Hematopoietic multipotent progenitor cell treated with erythropoietin and hydrocortisone succinate and interleukin-3 and kit ligand, for 17 days (in vitro differentiated cells): ENCODE results near the gene LYSET.
A peak's percentile ranks its signal among the peaks of the same experiment; 100 is the strongest.
"Not testable (repeated sequence)": the region's sequence is repeated elsewhere in the genome, so short reads cannot be mapped to it uniquely, and the experiment has no call there.

Source experiments
- DNase-seq: peaks from one replicate; pipeline ENCODE4 v3.0.0-alpha.2; 2015; ENCODE audit warnings: low spot score

LYSET gene, protein sequence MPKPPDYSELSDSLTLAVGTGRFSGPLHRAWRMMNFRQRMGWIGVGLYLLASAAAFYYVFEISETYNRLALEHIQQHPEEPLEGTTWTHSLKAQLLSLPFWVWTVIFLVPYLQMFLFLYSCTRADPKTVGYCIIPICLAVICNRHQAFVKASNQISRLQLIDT

DNA sequence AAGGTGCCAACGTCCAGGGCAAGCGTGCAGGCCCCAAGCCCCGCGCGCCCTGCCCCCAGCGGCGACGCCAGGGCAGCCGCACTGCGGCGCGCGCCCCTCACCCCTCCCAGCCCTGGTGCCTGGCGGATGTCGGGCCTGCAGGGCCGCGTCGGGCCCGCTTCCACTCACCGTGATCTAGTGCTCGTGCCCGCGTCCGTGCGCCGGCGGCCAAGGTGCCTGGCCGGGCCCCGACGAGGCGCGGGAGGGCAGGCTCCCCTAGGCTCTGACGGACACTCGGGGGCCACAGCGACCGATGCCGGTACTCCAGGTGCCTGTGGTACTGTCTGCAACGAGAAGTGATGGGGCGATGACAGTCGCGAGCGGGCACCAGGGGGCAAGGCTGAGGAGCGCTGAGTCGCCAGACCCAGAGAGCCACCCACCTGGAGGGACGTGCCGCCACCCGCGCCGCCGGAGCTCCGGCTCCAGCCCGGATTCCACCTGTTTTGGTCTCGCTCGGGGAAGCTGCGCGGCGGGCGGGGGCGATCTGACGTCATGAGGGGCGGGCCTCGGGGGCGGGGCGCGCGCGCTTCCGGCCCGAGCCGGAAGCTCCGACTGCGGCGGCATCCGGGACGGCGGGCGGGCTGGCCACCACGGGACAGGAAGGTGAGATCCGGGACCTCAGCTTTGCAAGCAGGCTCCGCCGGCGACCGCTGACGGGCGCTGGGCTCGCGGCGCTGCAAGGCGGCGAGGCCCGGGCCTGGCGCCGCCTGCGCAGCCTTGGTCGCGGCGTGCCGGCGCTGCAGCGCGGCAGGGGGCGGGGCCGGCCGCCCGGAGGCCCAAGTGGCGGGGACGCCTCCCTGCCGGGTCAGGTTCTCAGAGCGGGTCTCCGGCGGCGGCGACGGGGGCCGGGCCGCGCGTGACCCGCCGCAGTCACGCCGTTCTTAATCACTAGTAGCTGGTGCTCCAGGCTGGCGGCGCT, at the start of gene LYSET, which contains the start of gene MOAP1:
Gene LYSET, plus strand, starts transcription at position 927 of the 958 bp plus-strand sequence. CDS start 89 bp downstream, outside the sequence.
Gene MOAP1, minus strand, starts transcription at position 507 of the 958 bp plus-strand sequence. CDS start 655 bp downstream, outside the sequence.
- peak; percentile 87 for DNase-seq

DNA sequence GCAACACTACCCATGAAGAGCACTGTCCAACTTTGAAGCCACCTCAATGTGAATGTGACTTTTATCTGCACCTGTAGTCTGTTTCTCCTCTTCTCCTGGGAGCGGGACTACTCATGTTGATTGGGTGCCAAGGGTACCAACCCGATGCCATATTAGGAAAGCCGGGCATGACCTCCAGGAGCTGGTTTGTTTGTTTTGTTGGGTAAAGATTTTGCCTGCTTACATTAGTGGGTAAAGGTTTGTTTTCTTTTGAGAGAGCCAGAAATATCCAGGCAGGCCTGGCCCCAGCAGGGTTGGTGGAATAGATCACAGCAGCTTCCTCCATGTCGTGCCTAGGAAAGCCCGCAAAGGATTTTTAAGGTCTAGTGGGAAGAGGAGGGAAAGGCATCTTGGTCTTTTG, 49.7 kb upstream of the LYSET start:
- DNase-seq: no peak

GRCh38 chr14:93136009-93136408, 49.1 kb upstream of the LYSET start:
- no peak for DNase-seq

- DNase-seq: not testable (repeated sequence)
Measured at GRCh38 chr14:93136508-93136907, 48.6 kb upstream of the LYSET start.

DNA sequence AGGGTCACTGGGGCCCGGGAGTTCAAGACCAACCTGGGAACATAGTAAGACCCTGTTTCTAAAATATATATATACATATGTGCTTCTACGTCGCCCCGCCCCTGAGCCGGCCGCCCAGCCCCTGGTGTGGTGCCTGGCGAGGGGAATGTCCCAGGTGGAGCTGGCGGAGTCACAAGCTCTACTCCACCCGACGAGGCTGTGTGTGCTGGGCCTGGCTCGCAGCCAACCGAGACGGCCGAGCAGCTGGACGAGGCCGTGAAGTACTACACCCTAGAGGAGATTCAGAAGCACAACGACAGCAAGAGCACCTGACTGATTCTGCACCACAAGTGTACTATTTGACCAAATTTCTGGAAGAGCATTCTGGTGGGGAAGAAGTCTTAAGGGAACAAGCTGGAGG, 47.3 kb upstream of the LYSET start:
- DNase-seq: no peak

DNA sequence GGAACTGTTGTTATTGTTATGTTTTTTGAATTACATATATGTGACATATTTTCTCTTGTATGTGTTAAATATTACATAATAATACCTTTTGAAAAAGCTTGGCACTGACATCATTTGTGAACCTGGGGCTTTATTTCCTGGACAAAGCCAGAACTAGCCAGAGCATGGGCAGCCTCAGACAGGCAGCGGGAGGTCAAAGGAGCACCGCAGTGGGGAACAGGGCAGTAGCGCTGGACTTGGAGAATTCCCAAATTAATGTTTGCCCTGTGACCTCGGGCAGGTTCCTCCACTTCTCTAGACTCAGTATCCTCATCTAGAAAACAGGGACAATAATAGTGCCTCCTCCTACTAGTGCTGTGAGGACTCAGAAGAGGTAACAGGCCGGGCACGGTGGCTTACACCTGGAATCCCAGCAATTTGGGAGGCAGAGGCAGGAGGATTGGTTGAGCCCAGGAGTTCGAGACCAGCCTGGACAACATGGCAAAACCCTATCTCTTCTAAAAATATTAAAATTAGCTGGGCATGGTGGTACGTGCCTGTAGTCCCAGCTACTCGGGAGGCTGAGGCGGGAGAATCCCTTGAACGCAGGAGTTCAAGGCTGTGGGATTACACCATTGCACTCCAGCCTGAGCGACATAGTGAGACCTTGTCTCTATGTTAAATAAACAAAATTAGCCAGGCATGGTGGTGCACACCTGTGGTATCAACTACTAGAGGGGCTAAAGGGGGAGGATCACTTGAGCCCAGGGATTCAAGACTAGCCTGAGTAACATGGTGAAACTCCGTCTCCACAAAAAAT, 42.1 kb upstream of the LYSET start:
- DNase-seq: no peak

DNA sequence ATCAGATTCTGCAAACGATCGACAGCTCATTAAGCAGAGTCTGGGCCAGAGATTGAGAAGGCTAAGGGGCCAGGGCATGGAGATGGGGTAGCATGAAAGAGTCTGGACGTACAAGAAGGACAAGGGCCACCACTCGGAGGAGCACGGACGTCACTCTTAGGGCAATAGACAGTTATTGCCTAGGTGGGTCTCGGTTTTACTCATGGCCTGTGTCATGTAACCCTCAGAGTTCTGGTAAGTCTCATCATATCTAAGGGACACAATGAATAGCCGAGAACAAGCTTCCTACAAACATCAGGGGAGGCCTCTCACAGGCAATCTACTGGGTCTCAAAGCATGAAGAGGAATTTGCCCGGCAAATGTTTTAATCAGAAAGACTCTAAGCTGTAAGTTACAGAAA, 39.0 kb upstream of the LYSET start:
- DNase-seq: no peak

DNA sequence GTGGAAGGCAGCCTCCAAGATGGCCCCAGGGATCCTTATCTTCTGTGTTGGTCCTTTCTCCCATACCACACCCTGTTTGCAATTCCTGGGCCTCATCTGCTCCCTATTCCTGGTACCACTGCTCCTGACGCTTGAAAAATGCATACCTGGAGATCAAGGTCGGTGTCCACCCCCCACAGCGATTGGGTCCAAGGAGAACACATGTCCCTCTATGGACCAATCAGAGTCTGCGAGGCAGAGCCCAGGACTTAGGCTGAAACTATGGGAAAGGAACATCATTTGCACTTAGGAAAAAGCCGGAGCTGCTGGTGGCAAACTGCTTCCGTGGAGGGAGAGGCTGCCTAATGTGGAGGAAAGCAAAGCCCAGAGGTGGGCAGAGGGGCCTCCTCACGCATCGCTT, 36.1 kb upstream of the LYSET start:
- DNase-seq: no peak

DNA sequence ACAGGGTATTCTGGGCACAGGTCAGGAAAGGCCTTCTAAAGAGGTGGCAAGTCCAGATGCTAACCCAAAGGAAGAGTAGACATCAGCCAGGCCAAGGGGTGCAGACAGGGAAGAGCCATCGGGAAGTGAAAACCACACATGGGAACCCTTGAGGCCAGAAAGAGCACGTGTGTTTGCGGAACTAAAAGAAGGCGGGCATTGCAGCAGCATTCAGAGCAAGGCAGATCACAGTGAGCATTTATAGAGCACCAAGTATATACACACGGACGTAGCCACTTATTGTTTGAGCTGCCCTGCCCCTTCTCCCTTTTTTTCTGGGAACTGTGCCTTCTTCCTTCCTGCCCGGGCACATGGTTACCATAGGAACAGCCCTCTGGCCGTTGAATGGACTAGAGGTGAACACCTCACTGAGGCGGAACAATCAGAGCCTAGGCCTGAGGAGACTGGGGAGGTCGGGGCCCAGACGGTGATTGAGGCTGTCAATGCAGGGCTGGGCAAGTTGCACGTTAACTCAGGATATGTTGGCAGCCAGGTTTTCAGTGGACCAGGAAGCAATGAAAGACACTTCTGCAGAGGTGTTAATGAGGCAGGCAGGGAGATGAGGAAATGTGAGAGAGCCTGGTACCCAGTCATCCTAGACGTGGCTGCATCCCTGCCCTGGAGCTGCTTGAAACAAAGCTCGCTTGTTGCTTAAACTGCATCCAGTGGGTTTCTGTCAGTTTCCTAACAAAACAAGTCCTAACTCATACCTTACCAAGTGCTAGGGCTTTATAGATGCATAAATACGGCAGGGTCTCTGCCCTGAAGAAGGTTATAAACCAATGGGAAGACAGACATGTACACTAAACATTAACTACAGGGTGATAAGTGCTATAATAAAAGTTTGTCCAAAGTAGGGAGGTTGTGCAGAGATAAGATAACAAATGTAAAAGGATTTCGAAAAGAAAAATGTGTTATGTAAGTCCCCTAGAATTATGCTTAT, 34.6 kb upstream of the LYSET start:
- DNase-seq: no peak

DNA sequence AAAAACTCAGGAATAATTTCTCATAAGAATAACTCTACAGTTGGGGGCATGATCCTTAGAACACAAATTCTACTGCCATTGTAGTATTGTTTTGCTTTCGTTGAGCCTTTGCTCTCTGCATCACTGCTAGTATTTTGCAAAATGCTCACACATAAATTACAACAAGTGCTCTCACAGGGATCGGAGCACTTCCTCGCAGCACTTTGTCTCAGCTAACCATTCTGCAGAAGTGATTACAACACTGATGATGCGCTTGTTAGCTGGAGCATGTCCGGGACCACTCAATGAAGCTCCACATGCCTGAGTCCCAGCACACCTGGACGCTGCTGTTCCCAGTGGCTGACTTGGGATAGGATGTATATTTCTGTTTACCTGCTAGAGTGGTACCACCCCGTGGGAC, 32.0 kb upstream of the LYSET start:
- no peak for DNase-seq

DNA sequence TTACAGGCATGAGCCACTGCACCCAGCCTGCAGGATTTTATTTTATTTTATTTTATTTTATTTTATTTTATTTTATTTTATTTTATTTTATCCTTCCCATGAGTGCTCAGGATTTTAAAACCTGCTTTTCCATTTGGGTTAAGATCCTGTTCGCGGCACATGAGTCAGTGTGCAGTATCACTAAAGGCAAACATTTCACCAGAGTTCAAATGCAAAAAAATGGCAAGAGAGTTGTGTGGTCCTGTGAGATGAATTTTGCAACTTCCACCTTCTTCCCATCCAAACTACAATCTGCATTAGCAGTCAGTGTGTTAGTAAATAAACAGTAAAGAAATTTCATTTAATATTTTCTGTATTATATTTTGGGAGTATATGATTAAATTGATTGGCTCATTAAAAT, 29.4 kb upstream of the LYSET start:
- DNase-seq: no peak

GRCh38 chr14:93156693-93157369, 28.3 kb upstream of the LYSET start:
- no peak for DNase-seq

GRCh38 chr14:93158349-93158748, 26.8 kb upstream of the LYSET start:
- not testable (repeated sequence) for DNase-seq

DNA sequence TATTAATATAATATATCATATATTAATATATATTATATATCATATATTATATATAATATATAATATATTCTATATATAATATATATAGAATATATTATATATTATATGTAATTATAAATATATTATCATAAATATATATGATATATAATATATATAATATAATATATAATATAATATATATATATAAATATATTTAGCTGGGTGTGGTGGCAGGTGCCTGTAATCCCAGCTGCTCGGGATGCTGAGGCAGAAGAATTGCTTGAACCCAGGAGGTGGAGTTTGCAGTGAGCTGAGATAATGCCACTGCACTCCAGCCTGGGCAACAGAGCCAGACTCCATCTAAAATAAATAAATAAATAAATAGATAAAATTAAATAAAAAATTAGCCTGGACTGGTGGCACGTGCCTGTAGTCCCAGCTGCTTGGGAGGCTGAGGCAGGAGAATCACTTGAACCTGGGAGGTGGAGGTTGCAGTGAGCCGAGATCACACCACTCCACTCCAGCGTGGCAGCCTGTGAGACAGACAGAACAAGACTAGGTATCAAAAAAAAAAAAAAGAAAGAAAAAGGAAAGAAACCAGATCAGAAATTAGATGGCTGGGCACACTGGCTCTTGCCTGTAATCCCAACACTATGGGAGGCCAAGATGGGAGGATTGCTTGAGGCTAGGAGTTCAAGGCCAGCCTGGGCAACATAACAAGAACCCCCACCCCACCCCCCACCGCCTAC, 25.3 kb upstream of the LYSET start:
- not testable (repeated sequence) for DNase-seq

GRCh38 chr14:93160353-93160801, 24.7 kb upstream of the LYSET start:
- DNase-seq: no peak

- DNase-seq: no peak
Measured at GRCh38 chr14:93161411-93161940, 23.6 kb upstream of the LYSET start.

DNA sequence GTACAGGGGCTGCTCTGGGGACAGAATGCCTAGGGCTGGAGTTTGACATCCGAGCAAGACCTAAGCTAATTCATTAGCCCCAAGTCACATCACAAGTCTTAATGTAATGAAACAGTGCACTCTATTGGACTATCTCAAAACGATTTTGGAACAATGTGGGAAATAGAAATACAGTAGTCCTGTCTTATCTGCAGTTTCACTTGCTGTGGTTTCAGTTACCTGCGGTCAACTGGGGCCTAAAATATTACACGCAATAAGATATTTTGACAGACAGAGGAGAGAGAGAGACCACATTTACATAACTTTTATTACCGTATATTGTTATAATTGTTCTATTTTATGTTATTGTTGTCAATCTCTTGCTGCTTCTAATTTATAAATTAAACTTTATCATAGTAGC, 21.6 kb upstream of the LYSET start:
- DNase-seq: no peak

DNA sequence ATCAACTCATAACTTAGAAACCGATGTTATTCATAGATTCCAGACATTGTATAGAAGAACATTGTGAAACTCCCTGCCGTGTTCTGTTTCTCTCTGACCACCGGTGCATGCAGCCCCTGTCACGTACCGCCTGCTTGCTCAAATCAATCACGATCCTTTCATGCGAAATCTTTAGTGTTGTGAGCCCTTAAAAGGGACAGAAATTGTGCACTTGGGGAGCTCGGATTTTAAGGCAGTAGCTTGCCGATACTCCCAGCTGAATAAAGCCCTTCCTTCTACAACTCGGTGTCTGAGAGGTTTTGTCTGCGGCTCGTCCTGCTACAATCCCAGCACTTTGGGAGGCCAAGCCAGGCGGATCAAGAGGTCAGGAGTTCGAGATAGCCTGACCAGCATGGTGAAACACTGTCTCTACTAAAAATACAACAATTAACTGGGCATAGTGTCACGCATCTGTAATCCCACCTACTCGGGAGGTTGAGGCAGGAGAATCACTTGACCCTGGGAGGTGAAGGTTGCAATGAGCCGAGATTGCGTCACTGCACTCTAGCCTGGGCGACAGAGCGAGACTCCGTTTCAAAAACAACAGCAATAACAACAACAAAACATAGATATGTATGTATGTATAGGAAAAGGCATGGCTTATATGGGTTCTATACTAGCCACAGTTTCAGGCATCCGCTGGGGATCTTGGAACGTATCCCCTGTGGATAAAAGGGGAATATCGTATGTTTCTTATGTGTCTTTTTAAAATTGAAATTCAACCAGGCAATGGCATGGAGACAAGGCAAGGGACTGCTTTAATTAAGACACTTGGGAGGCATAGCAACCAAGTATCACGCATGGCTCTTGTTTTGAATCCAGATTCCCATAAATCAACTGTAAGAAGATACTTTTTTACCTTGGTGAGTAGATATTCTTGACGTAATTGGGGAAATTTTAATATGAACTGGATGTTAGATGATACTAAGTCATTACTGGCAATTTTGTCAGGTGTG, 19.5 kb upstream of the LYSET start:
- DNase-seq: not testable (repeated sequence)
